Progenitor cell of endocrine pancreas (in vitro differentiated cells): Measurements from ENCODE around the gene RAB26. TPM values are rescaled to one million over a fixed set of nuclear protein-coding genes. Genes with fewer than 3 reads are reported as not detected.

Source experiments
- DNase-seq: peaks from one replicate; pipeline ENCODE4 v3.0.0; 2021; ENCODE audit warnings: low spot score; ENCODE audit not compliant: unreplicated experiment
- H3K27ac Mint-ChIP-seq: 2 replicates; pipeline ENCODE4 v1.8.0; 2021; ENCODE audit warnings: mild to moderate bottlenecking, moderate library complexity, mixed read lengths
- H3K27me3 Mint-ChIP-seq: 2 replicates; pipeline ENCODE4 v1.8.0; 2021; ENCODE audit warnings: mixed read lengths
- H3K36me3 Mint-ChIP-seq: 2 replicates; pipeline ENCODE4 v1.8.0; 2022; ENCODE audit warnings: mixed read lengths; ENCODE audit not compliant: insufficient read depth
- H3K4me1 Mint-ChIP-seq: 2 replicates; pipeline ENCODE4 v1.8.0; 2021; ENCODE audit warnings: low read depth, mixed read lengths
- H3K4me3 Mint-ChIP-seq: 2 replicates; pipeline ENCODE4 v1.8.0; 2021; ENCODE audit warnings: low read depth, mild to moderate bottlenecking, moderate library complexity, mixed read lengths
- H3K9me3 Mint-ChIP-seq: 2 replicates; pipeline ENCODE4 v1.8.0; 2021; ENCODE audit warnings: low read depth, mixed read lengths
- total RNA-seq: library from RNA; stranded (reverse); gene quantifications from 2 replicates; pipeline ENCODE4 v1.2.1, GENCODE V29; 2021
- TF ChIP-seq, protein P1 (sequence below): fragments of 200-600 bp; sonication (generic); IDR thresholded peaks from one replicate; pipeline ENCODE4 v1.5.0; 2021; ENCODE audit warnings: antibody characterized with exemption, mild to moderate bottlenecking; ENCODE audit not compliant: unreplicated experiment

Gene RAB26
- total RNA-seq, 1 donor from 2014 or later, result 23.3 TPM

GRCh38 chr16:2158262-2158638, 9.8 kb downstream of the RAB26 start:
- Mint-ChIP-seq H3K27me3 (no peaks in the 10 kb centered on the region), H3K27ac (no peak overlapping the region), H3K36me3 (no peaks in the 10 kb centered on the region), H3K4me1 (peaks cover 34% of the 10 kb centered on the region), H3K4me3 (peak overlapping the region; percentile 97), H3K9me3 (no peaks in the 10 kb centered on the region)
- TF ChIP-seq, protein P1, sequence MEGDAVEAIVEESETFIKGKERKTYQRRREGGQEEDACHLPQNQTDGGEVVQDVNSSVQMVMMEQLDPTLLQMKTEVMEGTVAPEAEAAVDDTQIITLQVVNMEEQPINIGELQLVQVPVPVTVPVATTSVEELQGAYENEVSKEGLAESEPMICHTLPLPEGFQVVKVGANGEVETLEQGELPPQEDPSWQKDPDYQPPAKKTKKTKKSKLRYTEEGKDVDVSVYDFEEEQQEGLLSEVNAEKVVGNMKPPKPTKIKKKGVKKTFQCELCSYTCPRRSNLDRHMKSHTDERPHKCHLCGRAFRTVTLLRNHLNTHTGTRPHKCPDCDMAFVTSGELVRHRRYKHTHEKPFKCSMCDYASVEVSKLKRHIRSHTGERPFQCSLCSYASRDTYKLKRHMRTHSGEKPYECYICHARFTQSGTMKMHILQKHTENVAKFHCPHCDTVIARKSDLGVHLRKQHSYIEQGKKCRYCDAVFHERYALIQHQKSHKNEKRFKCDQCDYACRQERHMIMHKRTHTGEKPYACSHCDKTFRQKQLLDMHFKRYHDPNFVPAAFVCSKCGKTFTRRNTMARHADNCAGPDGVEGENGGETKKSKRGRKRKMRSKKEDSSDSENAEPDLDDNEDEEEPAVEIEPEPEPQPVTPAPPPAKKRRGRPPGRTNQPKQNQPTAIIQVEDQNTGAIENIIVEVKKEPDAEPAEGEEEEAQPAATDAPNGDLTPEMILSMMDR, result no peak
- no peak for DNase-seq

DNA sequence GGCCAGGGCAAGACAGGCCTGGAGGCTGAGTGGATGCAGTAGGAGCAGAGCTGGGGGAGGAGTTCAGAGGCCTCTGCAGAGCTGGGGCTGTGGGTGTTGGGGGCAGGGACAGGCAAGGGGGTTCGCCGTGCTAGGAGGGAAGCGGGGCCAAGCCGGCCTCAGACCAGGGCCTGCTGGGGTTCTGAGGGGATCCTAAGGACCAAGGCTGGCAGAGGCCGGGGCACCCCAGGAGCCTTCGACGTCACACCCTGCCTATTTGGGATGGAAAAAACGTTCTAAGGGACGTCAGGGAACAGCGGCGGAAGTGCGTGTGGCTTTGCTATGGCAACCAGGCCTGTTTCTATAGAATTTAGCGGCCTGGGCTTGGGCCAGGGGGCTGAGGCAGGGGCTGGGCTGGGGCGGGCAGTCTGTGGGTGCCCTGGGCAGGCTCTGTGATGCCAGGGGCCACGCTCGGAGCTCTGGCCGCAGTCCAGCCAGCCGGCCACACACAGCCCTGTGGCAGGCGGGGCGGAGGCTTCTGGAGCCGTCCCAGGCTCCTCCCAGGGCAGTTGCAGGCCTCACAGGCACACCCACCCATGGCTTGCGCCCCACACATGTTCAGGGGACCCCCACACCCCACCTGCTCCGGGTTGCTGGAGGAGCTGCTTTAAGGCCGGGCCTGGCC, 10.9 kb downstream of the RAB26 start:
- TF ChIP-seq, protein P1, result no peak
- no peaks in the 10 kb centered on the region for H3K27me3 Mint-ChIP-seq
- no peaks in the 10 kb centered on the region for H3K9me3 Mint-ChIP-seq
- no peaks in the 10 kb centered on the region for H3K36me3 Mint-ChIP-seq
- no peak for DNase-seq
- peaks cover 25% of the 10 kb centered on the region for H3K4me1 Mint-ChIP-seq
- H3K4me3 Mint-ChIP-seq, result no peak overlapping the region
- peak overlapping the region; percentile 37 for H3K27ac Mint-ChIP-seq

DNA sequence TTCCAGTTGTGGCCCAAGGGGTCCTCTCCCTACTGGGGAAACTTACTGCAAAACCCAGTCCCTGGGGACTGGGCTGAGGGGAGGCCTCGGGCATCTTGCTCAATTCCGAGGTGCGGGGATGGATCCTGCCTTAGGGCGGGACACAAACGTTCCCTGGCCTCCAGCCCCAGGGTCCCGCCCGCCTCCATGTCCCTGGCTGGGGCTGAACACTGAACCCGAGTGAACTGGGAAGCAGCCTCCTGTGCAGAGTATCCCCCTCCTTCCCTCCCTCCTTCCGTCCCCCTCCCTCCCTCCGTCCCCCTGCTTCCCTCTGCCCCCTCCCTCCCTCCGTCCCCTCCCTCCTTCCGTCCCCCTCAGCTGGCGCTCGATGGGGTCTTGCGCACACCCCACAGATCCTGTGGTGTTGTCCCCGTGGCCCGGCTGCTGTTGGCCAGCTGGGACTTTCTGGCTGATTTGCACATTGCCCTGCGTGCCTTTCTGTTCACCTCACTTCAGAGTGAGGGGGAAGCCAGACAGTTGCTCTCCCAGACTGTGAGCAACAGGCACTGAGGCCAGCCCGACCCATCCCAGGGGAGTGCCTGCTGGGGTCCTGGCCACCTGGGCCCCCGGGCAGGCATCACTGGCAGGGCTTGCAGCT, 12.6 kb downstream of the RAB26 start:
- DNase-seq, result no peak
- Mint-ChIP-seq H3K4me3 (no peak overlapping the region), H3K4me1 (peaks cover 20% of the 10 kb centered on the region), H3K27me3 (no peaks in the 10 kb centered on the region), H3K36me3 (peaks cover under 1% of the 10 kb centered on the region), H3K27ac (no peak overlapping the region), H3K9me3 (no peaks in the 10 kb centered on the region)
- TF ChIP-seq, protein P1, result no peak

DNA sequence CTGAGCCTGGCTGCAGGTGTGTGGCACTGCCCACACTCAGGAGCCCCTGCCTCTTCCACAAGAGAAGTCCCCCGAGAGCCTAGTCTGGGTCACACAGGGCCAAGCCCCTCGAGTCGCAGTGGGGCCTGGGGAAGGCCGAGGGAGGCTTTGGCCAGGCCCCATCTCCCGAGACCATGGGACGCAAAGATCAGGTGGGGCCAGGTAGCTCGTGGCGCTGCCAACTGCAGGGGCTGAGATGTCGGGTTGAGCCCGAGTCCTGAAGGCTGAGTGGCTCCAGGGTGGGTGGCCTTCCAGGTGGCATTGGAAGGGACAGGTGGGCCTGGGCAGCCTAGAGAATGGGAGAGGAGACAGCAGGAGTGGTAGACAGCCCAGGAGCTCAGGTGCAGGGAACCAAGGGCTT, 13.5 kb downstream of the RAB26 start:
- no peak for DNase-seq
- Mint-ChIP-seq H3K4me1 (peaks cover 12% of the 10 kb centered on the region), H3K36me3 (peaks cover 2% of the 10 kb centered on the region), H3K9me3 (no peaks in the 10 kb centered on the region), H3K4me3 (no peak overlapping the region), H3K27ac (peak overlapping the region; percentile 56), H3K27me3 (no peaks in the 10 kb centered on the region)
- TF ChIP-seq, protein P1, result no peak

- TF ChIP-seq, protein P1, result no peak
- peaks cover 4% of the 10 kb centered on the region for H3K4me1 Mint-ChIP-seq
- DNase-seq, result no peak
- no peak overlapping the region for H3K4me3 Mint-ChIP-seq
- H3K27ac Mint-ChIP-seq, result no peak overlapping the region
- H3K36me3 Mint-ChIP-seq, result peaks cover 2% of the 10 kb centered on the region
- H3K27me3 Mint-ChIP-seq, result no peaks in the 10 kb centered on the region
- H3K9me3 Mint-ChIP-seq, result no peaks in the 10 kb centered on the region
Observed at GRCh38 chr16:2162676-2163118, 14.3 kb downstream of the RAB26 start.
